Measurements from ENCODE around the gene PCDH1. TPM values are rescaled to one million over a fixed set of nuclear protein-coding genes. Genes with fewer than 3 reads are reported as not detected.

The PCDH1 gene
- total and polyA plus RNA-seq, 2 of the 13 experiments (the other 11 are each of a cell fraction or from before 2014, with no cell fraction given): 0.11 to 0.83 TPM

DNA sequence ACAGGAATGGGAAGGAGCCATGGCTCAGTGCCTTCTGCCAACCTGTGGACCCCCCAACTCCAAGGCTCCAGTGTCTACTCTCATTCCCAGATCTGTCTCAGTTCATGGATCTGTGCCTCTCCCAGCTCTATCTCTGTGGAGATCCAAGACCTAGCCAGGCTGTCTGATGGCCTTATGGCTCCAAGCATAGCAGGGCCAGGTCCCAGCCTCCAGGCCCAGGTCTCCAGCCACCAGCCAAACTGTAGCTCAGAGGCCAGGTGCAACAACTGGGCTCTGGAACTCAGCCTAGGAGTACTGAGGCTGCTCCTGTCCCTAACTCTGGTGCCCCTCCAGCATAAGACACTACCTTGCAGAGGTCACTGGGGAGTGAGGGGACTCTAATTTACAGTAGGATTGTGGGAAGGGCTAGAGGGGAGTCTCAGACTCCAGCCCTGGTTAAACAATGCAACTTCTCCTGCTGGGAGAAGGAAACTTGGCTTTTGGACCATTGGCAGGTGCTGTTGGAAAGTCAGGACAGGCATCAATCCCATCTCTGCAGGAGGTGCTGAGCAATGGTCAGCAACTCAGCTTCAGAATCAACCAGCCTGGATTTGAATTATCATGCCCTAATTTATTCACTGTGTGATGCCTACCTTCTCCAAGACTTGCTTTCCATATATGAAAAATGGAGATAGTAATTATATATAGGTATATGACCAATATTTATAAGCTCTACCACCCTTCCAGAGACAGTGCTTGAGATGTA lies 63.0 kb downstream of the PCDH1 start:
- no peaks in the 10 kb centered on the region for H3K4me1 ChIP-seq (ENCODE audit: insufficient read depth, low read length)
- FAIRE-seq (no peak), DNase-seq (ENCODE audit: low spot score) (no peak), ATAC-seq (no peak)
- H3K79me2 ChIP-seq (ENCODE audit: insufficient read depth, low read length): no peaks in the 10 kb centered on the region
- in situ Hi-C loops (cut with HindIII; ENCODE audit: extremely low pct_ligation_motif_present, low pct_unique_long_range_greater_than_20kb) (loop anchor here (10.0 kb wide), 1 partner anchor 110 kb away; no protein-coding TSS in a partner anchor), intact Hi-C loops (cut with micrococcal nuclease; ENCODE audit: unreplicated experiment) (no loop called here)
- no peak overlapping the region for H3K4me3 ChIP-seq (replicated peaks in 1 of 3; ENCODE audit: insufficient read depth in 1 of 3, low read depth in 2 of 3, low read length in 3 of 3)
- H4K20me1 ChIP-seq (ENCODE audit: insufficient read depth, low read length): no peaks in the 10 kb centered on the region
- no peak overlapping the region for H3K27ac ChIP-seq (ENCODE audit: extremely low read length, insufficient read depth, low read length)
- peaks cover 0 to 16% of the 10 kb centered on the region in 2 experiments; a peak in 2 of 5 replicates for H3K27me3 ChIP-seq (ENCODE audit: control insufficient read depth in 1 of 2, insufficient read depth in 2 of 2, low read length in 2 of 2)
- no peak overlapping the region for H3K9ac ChIP-seq (ENCODE audit: insufficient read depth, low read depth, low read length)
- no TSS peak for BruUV-seq (replicated peaks)
- no peaks in the 10 kb centered on the region for H3K9me3 ChIP-seq (ENCODE audit: low read length)
- no peaks in the 10 kb centered on the region for H3K36me3 ChIP-seq (replicated peaks in 1 of 2; ENCODE audit: control insufficient read depth in 1 of 2, insufficient read depth in 2 of 2, low read length in 2 of 2)
- H2AFZ ChIP-seq (ENCODE audit: low read length): no peak overlapping the region
- no peak for TF ChIP-seq TBX3 (IDR thresholded peaks at IDR 0.05; ENCODE audit: borderline replicate concordance)
- TF ChIP-seq, protein P1, sequence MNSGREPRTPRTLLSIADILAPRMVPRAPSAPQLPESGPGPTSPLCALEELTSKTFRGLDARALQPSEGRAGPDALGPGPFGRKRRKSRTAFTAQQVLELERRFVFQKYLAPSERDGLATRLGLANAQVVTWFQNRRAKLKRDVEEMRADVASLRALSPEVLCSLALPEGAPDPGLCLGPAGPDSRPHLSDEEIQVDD (CRISPR knock-in tag; IDR thresholded peaks at IDR 0.05; ENCODE audit: borderline replicate concordance): no peak
- TF ChIP-seq, protein P2, sequence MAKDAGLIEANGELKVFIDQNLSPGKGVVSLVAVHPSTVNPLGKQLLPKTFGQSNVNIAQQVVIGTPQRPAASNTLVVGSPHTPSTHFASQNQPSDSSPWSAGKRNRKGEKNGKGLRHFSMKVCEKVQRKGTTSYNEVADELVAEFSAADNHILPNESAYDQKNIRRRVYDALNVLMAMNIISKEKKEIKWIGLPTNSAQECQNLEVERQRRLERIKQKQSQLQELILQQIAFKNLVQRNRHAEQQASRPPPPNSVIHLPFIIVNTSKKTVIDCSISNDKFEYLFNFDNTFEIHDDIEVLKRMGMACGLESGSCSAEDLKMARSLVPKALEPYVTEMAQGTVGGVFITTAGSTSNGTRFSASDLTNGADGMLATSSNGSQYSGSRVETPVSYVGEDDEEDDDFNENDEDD (CRISPR knock-in tag; IDR thresholded peaks at IDR 0.05; ENCODE audit: borderline replicate concordance): no peak
- no peak for TF ChIP-seq ATF7 (IDR thresholded peaks at IDR 0.05)
- TF ChIP-seq ATF7 (CRISPR knock-in tag; IDR thresholded peaks at IDR 0.05): no peak
- TF ChIP-seq ZNF878 (CRISPR knock-in tag; IDR thresholded peaks at IDR 0.05): no peak
- H3K4me2 ChIP-seq (ENCODE audit: low read depth, low read length): no peak overlapping the region
- CTCF ChIA-PET (ENCODE audit: low intra/inter-chr PET ratio, low total read pairs): no interaction called here
- POLR2A ChIA-PET: no interaction called here
